ENCODE data around the gene CASQ1. TPM values are rescaled to one million over a fixed set of nuclear protein-coding genes. Genes with fewer than 3 reads are reported as not detected.

CASQ1 gene
- total RNA-seq, 2 donors from 2014 or later, result 0.29 to 0.77 TPM

DNA sequence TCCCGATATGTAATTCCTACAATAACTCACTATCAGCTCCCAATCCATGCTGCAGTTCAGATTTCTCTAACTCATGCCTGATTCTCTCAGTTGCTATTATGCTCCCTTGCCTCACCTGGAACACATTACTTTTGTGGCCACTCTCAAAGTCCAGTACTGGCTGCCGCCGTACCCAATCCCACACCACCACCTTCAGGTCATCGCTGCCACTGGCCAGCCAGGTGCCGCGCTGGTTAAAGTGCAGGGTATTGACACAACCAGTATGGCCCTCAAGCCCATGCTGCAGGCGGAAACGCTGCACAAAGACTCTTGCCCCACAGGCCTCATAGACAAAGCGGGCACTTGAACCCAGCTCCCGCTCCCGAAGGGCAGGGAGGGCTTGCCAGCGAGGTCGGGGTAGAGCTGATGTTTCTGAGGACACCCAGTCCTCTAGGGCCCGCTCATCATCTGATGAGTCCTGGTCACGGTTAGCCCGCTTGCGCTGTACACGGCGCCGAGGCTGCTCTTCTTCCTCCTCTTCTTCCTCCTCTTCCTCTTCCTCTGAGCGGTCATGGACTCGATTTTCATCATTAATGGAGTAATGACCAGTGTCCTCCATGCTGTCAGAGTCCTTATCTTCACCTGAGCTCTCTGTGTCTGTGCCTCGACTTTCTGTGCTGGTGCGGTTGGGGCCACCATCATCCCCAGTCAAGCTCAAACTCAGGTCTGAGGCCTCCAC, 49.4 kb downstream of the CASQ1 start:
- Mint-ChIP-seq H3K9me3 (no peaks in the 10 kb centered on the region), H3K27ac (no peak overlapping the region), H3K4me3 (no peak overlapping the region), H3K36me3 (ENCODE audit: low read depth) (peaks cover 77% of the 10 kb centered on the region), H3K4me1 (peaks cover 3% of the 10 kb centered on the region), H3K27me3 (ENCODE audit: insufficient read depth) (no peaks in the 10 kb centered on the region)
- Histone ChIP-seq H3K27ac (ENCODE audit: low read depth, low read length) (no peak overlapping the region), H3K36me3 (ENCODE audit: control insufficient read depth, insufficient read depth, low read length) (peaks cover 82% of the 10 kb centered on the region), H3K4me1 (ENCODE audit: control insufficient read depth, insufficient read depth, low read length) (no peaks in the 10 kb centered on the region), H3K9ac (ENCODE audit: extremely low read depth, low read length, poor library complexity, severe bottlenecking) (no peak overlapping the region), H3K27me3 (ENCODE audit: control insufficient read depth, insufficient read depth, low read length, poor library complexity, severe bottlenecking) (no peaks in the 10 kb centered on the region), H3K9me3 (ENCODE audit: control insufficient read depth, low read length) (no peaks in the 10 kb centered on the region), H3K4me3 (ENCODE audit: low read length) (no peak overlapping the region)
- 95 to 96% methylated on average over 20 to 24 of the region's 24 CpGs for WGBS, 2 experiments (ENCODE audit: insufficient coverage in 1 of 2, insufficient read length in 1 of 2)
- DNase-seq, result no peak
- TF ChIP-seq, protein P1, sequence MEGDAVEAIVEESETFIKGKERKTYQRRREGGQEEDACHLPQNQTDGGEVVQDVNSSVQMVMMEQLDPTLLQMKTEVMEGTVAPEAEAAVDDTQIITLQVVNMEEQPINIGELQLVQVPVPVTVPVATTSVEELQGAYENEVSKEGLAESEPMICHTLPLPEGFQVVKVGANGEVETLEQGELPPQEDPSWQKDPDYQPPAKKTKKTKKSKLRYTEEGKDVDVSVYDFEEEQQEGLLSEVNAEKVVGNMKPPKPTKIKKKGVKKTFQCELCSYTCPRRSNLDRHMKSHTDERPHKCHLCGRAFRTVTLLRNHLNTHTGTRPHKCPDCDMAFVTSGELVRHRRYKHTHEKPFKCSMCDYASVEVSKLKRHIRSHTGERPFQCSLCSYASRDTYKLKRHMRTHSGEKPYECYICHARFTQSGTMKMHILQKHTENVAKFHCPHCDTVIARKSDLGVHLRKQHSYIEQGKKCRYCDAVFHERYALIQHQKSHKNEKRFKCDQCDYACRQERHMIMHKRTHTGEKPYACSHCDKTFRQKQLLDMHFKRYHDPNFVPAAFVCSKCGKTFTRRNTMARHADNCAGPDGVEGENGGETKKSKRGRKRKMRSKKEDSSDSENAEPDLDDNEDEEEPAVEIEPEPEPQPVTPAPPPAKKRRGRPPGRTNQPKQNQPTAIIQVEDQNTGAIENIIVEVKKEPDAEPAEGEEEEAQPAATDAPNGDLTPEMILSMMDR (conservative IDR thresholded peaks at IDR 0.05), result no peak

DNA sequence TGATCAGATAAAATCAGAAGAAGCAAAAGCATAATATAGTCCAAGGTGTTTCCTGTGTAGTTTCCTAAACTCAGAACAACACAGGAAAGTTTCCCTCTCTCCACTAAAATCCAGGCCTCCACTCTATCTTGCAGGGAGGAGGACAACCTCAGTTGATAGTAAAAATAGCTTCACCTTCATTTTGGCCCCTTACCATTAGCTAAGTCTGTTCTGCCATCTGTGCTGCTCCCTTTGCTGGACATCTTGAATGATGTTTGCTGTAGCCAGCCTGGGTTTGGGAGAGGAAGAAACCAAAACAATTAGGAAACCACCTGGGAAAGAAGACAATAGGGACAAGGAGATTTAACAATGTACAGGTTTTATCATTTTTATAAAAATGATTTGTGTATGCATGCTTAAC, 53.4 kb downstream of the CASQ1 start:
- no peak overlapping the region for H3K27ac Mint-ChIP-seq
- no peak overlapping the region for H3K4me3 Mint-ChIP-seq
- Histone ChIP-seq H3K9me3 (ENCODE audit: control insufficient read depth, low read length) (no peaks in the 10 kb centered on the region), H3K4me1 (ENCODE audit: control insufficient read depth, insufficient read depth, low read length) (no peaks in the 10 kb centered on the region), H3K27me3 (ENCODE audit: control insufficient read depth, insufficient read depth, low read length, poor library complexity, severe bottlenecking) (no peaks in the 10 kb centered on the region), H3K4me3 (ENCODE audit: low read length) (no peak overlapping the region), H3K9ac (ENCODE audit: extremely low read depth, low read length, poor library complexity, severe bottlenecking) (no peak overlapping the region), H3K27ac (ENCODE audit: low read depth, low read length) (no peak overlapping the region), H3K36me3 (ENCODE audit: control insufficient read depth, insufficient read depth, low read length) (peaks cover 46% of the 10 kb centered on the region)
- no peaks in the 10 kb centered on the region for H3K27me3 Mint-ChIP-seq (ENCODE audit: insufficient read depth)
- no peak for DNase-seq
- peaks cover 50% of the 10 kb centered on the region for H3K36me3 Mint-ChIP-seq (ENCODE audit: low read depth)
- H3K9me3 Mint-ChIP-seq, result no peaks in the 10 kb centered on the region
- TF ChIP-seq, protein P1 (conservative IDR thresholded peaks at IDR 0.05), result no peak
- peaks cover 13% of the 10 kb centered on the region for H3K4me1 Mint-ChIP-seq

DNA sequence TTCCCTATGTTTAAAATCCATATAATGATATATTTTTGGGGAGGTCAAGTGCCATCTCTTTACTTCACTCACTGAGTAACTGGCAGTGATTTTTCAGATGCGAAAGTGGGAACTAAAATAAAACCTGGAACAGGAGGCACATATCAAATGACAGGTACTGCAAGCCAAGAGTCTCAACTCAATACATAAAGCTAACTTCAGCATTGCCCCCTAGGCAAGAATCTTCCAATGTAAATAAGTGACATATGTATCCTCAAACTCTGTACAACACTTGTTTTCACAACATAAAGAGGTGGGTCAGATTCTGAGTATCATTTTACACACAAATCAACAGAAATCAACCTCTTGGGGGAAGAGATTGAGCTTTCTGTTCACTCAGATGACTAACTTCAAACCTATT, 53.8 kb downstream of the CASQ1 start:
- Histone ChIP-seq H3K27ac (ENCODE audit: low read depth, low read length) (no peak overlapping the region), H3K9me3 (ENCODE audit: control insufficient read depth, low read length) (no peaks in the 10 kb centered on the region), H3K4me1 (ENCODE audit: control insufficient read depth, insufficient read depth, low read length) (no peaks in the 10 kb centered on the region), H3K9ac (ENCODE audit: extremely low read depth, low read length, poor library complexity, severe bottlenecking) (no peak overlapping the region), H3K4me3 (ENCODE audit: low read length) (no peak overlapping the region), H3K27me3 (ENCODE audit: control insufficient read depth, insufficient read depth, low read length, poor library complexity, severe bottlenecking) (no peaks in the 10 kb centered on the region), H3K36me3 (ENCODE audit: control insufficient read depth, insufficient read depth, low read length) (peaks cover 43% of the 10 kb centered on the region)
- 96% methylated on average over 1 of the region's 1 CpG; no CpG with 5 or more reads in 1 of the 2 experiments for WGBS, 2 experiments (ENCODE audit: insufficient coverage in 1 of 2, insufficient read length in 1 of 2)
- no peak for DNase-seq
- Mint-ChIP-seq H3K4me1 (peaks cover 13% of the 10 kb centered on the region), H3K4me3 (no peak overlapping the region), H3K36me3 (ENCODE audit: low read depth) (peaks cover 45% of the 10 kb centered on the region), H3K27me3 (ENCODE audit: insufficient read depth) (no peaks in the 10 kb centered on the region), H3K27ac (no peak overlapping the region), H3K9me3 (no peaks in the 10 kb centered on the region)
- TF ChIP-seq, protein P1 (conservative IDR thresholded peaks at IDR 0.05), result no peak

Measured in endodermal cell (in vitro differentiated cells).